IMR-90 (cell line): Measurements from ENCODE around the gene ZSWIM9.

Source experiments
- CEBPB ChIP-seq: IDR thresholded peaks from 2 replicates; pipeline ENCODE4 v1.6.1; 2012; ENCODE audit warnings: low read depth, low read length, improper control_type of control experiment
- POLR2A ChIP-seq: IDR thresholded peaks from 2 replicates; pipeline ENCODE4 v1.6.1; 2012; ENCODE audit warnings: mild to moderate bottlenecking, low read depth, low read length
- RFX5 ChIP-seq: IDR thresholded peaks from 2 replicates; pipeline ENCODE4 v1.8.0; 2012; ENCODE audit warnings: low read depth, mild to moderate bottlenecking, low read length, moderate library complexity
- SMC3 ChIP-seq: fragments of 150-350 bp; IDR thresholded peaks from 2 replicates; pipeline ENCODE4 v1.6.1; 2016; ENCODE audit warnings: low read depth, mild to moderate bottlenecking, antibody characterized with exemption, low read length, moderate library complexity

GRCh38 chr19:48122421-48122820, 48.1 kb upstream of the ZSWIM9 start:
- TF ChIP-seq SMC3 = no peak
- TF ChIP-seq CEBPB = no peak
- no peak for TF ChIP-seq RFX5
- no peak for TF ChIP-seq POLR2A
